Measurements from ENCODE around the gene HAUS5. TPM values are rescaled to one million over a fixed set of nuclear protein-coding genes. Genes with fewer than 3 reads are reported as not detected.
"Not testable (repeated sequence)": the region's sequence is repeated elsewhere in the genome, so short reads cannot be mapped to it uniquely, and the experiment has no call there.

Gene HAUS5
- total RNA-seq, 1 experiment from 2014 or later = 10.1 TPM

- no peak for DNase-seq (ENCODE audit: low read depth)
Measured at GRCh38 chr19:35642798-35643254, 30.3 kb downstream of the HAUS5 start.

DNA sequence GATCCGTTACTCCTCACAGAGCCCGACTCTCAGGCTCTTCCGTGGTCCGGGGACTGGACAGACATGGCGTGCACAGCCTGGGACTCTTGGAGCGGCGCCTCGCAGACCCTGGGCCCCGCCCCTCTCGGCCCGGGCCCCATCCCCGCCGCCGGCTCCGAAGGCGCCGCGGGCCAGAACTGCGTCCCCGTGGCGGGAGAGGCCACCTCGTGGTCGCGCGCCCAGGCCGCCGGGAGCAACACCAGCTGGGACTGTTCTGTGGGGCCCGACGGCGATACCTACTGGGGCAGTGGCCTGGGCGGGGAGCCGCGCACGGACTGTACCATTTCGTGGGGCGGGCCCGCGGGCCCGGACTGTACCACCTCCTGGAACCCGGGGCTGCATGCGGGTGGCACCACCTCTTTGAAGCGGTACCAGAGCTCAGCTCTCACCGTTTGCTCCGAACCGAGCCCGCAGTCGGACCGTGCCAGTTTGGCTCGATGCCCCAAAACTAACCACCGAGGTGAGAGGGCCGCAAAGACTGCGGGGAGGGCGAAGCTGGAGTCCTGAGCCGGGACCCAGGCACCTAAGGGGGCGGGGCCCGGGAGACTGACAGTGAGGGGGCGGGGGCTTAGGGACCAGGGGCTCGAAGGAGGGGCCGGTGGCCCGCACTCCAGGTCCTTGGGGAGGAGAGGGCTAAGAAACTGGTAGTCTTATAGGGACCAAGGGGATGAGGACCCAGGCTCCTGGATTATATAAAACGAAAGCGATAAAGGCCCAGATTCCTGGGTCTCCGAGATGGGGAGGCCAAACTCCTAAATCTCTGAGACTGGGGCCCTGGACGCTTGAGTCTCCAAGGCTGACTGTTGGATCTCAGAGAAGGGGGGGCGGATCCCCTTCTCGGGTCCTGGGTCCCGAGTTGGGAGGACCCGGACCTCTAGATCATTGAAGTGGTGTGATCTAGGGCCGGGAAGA lies 31.0 kb downstream of the HAUS5 start:
- peak; percentile 84 for DNase-seq (ENCODE audit: low read depth)

DNA sequence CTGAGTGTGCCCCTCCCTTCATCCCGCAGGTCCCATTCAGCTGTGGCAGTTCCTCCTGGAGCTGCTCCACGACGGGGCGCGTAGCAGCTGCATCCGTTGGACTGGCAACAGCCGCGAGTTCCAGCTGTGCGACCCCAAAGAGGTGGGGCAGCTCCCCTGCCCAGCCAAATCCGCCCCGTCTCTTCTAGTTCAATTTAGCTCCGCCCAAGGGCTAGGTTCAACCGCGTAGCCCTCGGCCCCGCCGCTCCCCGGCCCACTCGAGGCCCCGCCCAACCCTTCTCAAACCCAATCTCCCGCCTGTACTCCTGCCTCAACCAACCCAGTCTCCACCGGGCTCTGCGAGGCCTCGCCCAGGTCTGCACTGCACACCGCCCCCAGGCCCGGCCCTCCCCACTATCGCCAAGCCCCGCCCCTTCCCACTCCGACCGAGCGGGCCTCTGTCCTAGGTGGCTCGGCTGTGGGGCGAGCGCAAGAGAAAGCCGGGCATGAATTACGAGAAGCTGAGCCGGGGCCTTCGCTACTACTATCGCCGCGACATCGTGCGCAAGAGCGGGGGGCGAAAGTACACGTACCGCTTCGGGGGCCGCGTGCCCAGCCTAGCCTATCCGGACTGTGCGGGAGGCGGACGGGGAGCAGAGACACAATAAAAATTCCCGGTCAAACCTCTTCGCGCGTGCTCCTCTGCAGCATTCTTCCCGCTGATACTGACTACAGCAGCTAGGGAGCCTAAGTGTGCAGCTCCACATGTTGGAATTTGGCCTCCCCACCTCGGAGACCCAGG lies 31.9 kb downstream of the HAUS5 start:
- DNase-seq (ENCODE audit: low read depth) = peak; percentile 95

GRCh38 chr19:35644987-35645679 lies 32.6 kb downstream of the HAUS5 start:
- peak; percentile 60 for DNase-seq (ENCODE audit: low read depth)

DNA sequence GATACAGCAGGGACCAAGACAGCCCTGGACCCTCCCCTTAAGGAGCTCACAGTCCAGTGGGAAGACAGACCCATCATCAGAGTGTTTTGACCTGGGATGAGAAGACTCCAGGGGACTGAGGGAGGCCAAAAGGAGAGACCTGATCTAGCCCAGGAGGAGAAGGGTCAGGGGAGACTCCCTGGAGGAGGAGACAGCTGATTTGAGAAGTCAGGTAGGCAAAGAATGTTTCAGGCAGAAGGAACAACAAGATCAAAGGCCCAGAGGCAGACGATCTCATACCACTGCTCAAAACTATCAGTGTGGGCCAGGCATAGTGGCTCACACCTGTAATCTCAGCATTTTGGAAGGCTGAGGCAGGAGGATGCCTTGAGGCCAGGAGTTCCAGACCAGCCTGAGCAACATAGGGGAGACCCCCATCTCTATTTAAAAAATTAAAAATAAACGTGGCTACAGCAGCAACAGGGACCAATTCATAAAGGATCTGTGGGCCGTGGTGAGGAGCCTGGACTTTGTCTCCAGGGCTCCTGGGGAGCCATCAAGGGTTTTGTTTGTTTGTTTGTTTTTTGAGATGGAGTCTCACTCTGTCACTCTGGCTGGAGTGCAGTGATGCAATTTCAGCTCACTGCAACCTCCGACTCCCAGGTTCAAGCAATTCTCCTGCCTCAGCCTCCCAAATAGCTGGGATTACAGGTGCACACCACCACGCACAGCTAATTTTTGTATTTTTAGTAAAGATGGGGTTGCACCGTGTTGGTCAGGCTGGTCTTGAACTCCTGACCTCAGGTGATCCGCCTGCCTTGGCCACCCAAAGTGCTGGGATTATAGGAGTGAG lies 33.4 kb downstream of the HAUS5 start:
- DNase-seq (ENCODE audit: low read depth) = no peak

GRCh38 chr19:35648017-35648961 lies 35.8 kb downstream of the HAUS5 start, which contains the start of gene COX6B1:
Gene COX6B1 (plus strand): TSS chr19:35648323. CDS start chr19:35651244, 2,921 bp downstream.
- DNase-seq (ENCODE audit: low read depth) = peak; percentile 99

DNA sequence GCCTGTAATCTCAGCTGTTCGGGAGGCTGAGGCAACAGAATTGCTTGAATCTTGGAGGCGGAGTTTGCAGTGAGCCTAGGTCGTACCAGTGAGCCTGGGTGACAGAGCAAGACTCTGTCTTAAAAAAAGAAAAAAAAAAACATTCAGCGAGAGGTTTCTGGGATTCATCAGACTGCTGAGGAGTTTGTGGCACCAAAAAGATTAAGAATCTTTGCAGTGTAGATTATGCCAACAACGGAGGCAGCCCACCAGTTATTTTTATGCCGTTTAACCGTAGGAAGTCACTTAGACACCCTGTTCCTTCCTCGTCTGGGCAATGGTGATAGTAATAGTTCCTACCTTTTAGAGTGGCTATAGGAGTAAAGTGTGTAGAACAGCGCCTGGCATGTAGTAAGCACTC lies 38.0 kb downstream of the HAUS5 start:
- no peak for DNase-seq (ENCODE audit: low read depth)

- not testable (repeated sequence) for DNase-seq (ENCODE audit: low read depth)
Measured at GRCh38 chr19:35654828-35655227, 42.3 kb downstream of the HAUS5 start.

DNA sequence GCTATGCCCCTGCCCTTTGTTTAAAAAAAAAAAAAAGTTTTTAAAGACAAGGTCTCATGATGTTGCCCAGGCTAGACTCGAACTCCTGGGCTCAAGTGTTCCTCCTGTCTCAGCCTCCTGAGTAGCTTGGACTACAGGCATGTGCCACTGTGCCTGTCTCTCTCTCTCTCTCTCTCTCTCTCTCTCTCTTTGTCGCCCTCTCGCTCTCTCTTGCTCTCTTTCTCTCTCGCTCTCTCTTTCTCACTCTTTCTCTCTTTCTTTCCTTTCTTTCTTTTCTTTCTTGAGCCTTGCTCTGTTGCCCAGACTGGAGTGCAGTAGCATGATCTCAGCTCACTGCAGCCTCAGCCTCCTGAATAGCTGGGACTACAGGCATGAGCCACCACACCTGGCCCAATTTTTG lies 43.1 kb downstream of the HAUS5 start:
- no peak for DNase-seq (ENCODE audit: low read depth)

DNA sequence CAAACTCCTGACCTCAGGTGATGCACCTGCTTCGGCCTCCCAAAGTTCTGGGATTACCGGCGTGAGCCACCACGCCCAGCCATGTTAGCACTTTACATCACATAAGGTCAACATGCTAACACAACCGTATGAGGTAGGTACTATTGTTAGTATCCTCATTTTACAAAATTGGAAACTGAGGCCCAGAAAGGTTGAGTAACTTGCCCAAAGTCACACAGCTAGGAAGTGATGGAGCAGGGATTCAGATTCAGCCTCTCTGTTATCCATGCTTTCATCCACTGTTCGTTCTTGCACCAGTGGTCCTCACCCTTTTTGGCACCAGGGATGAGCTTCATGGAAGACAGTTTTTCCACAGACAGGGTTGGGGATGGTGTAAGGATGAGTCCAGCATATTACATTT lies 44.2 kb downstream of the HAUS5 start:
- DNase-seq (ENCODE audit: low read depth) = no peak

DNA sequence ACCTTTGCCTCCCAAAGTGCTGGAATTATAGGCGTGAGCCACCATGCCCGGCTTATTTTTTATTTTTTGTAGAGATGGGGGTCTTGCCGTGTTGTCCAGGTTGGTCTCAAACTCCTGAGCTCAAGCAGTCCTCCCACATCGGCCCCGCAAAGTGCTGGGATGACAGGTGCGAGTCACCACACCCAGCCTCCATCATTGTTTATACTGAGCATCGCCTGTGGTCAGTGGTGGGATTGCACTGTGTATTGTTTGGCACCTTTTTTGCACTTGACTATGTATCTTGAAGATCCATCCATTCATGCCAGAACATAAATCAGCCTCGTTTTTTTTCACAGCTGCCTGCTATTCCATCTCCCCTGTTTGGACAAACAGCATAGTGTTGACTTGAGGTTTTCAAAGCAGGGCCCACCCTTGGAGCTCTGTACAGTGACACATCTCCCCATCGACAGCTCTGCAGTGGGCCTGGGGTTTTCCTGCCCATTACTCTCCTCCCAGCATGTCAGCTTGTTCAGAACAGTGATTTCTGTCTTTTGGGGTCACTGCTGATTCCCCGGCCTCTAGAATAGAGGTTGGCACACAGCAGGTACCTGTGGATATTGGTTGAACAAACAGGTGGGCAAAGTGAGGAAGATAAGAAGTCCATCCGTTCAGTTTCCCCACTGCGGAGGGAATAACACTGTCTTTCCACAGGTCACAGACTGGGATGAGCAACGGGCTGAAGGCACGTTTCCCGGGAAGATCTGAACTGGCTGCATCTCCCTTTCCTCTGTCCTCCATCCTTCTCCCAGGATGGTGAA lies 45.6 kb downstream of the HAUS5 start:
- peak; percentile 36 for DNase-seq (ENCODE audit: low read depth)

GRCh38 chr19:35661995-35662340 lies 49.4 kb downstream of the HAUS5 start:
- DNase-seq (ENCODE audit: low read depth) = no peak

DNA sequence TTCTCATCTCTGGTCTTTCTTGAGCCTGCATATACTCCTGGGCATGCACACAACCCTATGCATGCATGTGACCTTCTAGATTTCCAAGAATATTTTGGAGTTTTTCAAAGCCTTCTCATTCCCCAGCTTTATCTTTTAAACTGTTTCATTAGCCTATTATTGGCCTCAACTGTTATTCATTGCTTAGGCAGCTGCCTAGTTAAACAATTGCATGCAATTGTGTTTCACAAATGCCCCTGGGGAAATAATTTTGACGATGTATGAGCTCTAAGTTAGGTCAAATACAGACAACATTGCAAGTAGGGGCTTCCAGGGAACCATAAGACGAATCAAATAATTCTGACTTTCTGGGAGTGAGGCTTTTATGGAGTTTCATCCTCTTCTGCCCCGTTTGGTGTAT lies 51.4 kb downstream of the HAUS5 start:
- DNase-seq (ENCODE audit: low read depth) = no peak

GRCh38 chr19:35665157-35665556 lies 52.6 kb downstream of the HAUS5 start:
- no peak for DNase-seq (ENCODE audit: low read depth)

GRCh38 chr19:35665604-35666003 lies 53.1 kb downstream of the HAUS5 start:
- no peak for DNase-seq (ENCODE audit: low read depth)

- no peak for DNase-seq (ENCODE audit: low read depth)
Measured at GRCh38 chr19:35666251-35666913, 53.8 kb downstream of the HAUS5 start, which contains the start of gene UPK1A. Gene UPK1A (plus strand): TSS chr19:35666517. CDS start chr19:35666813, 296 bp downstream.

GRCh38 chr19:35669566-35669965 lies 57.0 kb downstream of the HAUS5 start:
- no peak for DNase-seq (ENCODE audit: low read depth)

- DNase-seq (ENCODE audit: low read depth) = no peak
Measured at GRCh38 chr19:35669974-35670373, 57.4 kb downstream of the HAUS5 start.
